Measurements from ENCODE around the gene KCNQ1OT1.

GRCh38 chr11:2693271-2694261 is 6.2 kb downstream of the KCNQ1OT1 start:
- TF ChIP-seq CTCF (IDR thresholded peaks at IDR 0.05) (no peak), POLR2A (IDR thresholded peaks at IDR 0.05) (no peak)

Data from esophagus squamous epithelium (tissue), 4 donors.